SK-N-MC (cell line): ENCODE data around the gene JPH2.

Experiments
- EZH2 ChIP-seq: fragments of 200-600 bp; sonication (generic); IDR thresholded peaks from one replicate; pipeline ENCODE4 v1.6.1; 2017; ENCODE audit warnings: antibody characterized with exemption
- FOXP2 ChIP-seq: optimal IDR thresholded peaks from 2 replicates; pipeline ENCODE3; 2011; ENCODE audit warnings: mild to moderate bottlenecking, moderate library complexity; ENCODE audit not compliant: insufficient read depth; ENCODE audit errors: extremely low read length, control extremely low read depth
- POLR2AphosphoS5 ChIP-seq: IDR thresholded peaks from 2 replicates; pipeline ENCODE4 v1.6.1; 2012; ENCODE audit warnings: mild to moderate bottlenecking, low read depth, low read length, borderline replicate concordance

GRCh38 chr20:44079291-44079690, 107.7 kb downstream of the JPH2 start:
- TF ChIP-seq POLR2AphosphoS5 (no peak), FOXP2 (no peak), EZH2 (no peak)
